Peyer's patch (tissue), 4 donors: ENCODE data around the gene PRKAB2.

Source experiments
- POLR2A ChIP-seq, 2 donors: fragments of 450-650 bp; IDR thresholded peaks; one replicate each; pipeline ENCODE4 v1.5.1; 2017; ENCODE audit warnings: antibody characterized with exemption in 2 of 2, mild to moderate bottlenecking in 2 of 2, moderate library complexity in 2 of 2
- TF ChIP-seq, protein P1 (sequence below), 6 experiments: fragments of 450-650 bp in 4 of 6; fragments of 200-600 bp in 2 of 6; sonication (generic) in 1 of 6; IDR thresholded peaks; one replicate each; pipeline ENCODE4 v1.5.1; 2017 to 2019; ENCODE audit warnings: antibody characterized with exemption in 6 of 6, mild to moderate bottlenecking in 3 of 6, moderate library complexity in 1 of 6

DNA sequence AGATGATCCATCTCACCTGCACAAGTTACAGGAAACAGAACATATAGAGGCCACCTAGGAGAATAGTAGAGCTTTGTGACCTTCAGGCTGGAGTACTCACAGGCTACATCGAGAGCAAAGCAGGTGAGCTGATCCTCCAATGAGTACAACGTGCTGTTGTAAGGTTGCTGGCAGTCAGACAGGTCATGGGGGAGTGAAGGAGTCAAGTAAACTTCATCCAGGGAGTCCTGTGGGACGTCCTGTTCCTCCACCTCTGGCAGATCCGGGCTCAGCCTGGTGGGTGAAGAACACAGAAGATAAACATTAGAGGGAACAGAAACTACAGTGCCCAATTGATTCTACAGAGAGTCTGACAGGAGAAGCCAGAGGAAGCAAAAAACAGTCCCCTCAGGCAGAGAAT lies 62.5 kb downstream of the PRKAB2 start:
- TF ChIP-seq, protein P1, sequence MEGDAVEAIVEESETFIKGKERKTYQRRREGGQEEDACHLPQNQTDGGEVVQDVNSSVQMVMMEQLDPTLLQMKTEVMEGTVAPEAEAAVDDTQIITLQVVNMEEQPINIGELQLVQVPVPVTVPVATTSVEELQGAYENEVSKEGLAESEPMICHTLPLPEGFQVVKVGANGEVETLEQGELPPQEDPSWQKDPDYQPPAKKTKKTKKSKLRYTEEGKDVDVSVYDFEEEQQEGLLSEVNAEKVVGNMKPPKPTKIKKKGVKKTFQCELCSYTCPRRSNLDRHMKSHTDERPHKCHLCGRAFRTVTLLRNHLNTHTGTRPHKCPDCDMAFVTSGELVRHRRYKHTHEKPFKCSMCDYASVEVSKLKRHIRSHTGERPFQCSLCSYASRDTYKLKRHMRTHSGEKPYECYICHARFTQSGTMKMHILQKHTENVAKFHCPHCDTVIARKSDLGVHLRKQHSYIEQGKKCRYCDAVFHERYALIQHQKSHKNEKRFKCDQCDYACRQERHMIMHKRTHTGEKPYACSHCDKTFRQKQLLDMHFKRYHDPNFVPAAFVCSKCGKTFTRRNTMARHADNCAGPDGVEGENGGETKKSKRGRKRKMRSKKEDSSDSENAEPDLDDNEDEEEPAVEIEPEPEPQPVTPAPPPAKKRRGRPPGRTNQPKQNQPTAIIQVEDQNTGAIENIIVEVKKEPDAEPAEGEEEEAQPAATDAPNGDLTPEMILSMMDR (IDR thresholded peaks at IDR 0.05), result no peak
- TF ChIP-seq POLR2A (IDR thresholded peaks at IDR 0.05), result no peak
